Measurements from ENCODE around the gene SCO2.

SCO2 gene

GRCh38 chr22:50517495-50518260 is 7.7 kb downstream of the SCO2 start:
- DNase-seq = no peak

GRCh38 chr22:50516891-50517290 is 8.5 kb downstream of the SCO2 start:
- DNase-seq = no peak

DNA sequence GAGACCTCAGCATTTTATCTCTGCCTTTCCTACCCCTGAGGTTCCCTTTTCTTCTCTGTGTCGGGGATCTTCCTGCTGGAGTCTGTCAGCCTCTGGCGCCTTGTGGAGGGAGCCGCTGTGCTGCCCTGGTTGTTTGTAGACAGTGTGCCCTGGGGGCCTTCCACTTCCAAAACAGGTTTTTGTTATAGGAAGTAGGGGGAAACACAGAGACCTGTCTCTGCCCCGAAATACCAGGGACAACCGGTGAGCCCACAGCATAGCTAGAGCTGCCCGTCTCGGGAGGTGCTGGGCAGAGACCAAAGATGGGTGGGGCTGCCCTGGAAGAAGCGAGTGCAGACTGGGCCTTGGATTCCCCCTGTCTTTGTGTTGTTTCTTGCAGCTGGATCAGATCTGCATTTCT is 9.3 kb downstream of the SCO2 start:
- no peak for DNase-seq

DNA sequence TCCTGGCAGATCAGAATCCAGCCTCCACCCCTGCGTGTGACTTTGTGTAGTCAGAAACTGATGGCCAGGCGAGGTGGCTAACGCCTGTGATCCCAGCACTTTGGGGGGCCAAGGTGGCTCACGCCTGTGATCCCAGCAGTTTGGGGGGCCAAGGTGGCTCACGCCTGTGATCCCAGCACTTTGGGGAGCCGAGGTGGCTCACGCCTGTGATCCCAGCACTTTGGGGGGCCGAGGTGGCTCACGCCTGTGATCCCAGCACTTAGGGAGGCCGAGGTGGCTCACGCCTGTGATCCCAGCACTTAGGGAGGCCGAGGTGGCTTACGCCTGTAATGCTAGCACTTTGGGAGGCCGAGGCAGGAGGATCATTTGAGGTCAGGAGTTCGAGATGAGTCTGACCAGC is 12.2 kb downstream of the SCO2 start:
- no peak for DNase-seq

DNA sequence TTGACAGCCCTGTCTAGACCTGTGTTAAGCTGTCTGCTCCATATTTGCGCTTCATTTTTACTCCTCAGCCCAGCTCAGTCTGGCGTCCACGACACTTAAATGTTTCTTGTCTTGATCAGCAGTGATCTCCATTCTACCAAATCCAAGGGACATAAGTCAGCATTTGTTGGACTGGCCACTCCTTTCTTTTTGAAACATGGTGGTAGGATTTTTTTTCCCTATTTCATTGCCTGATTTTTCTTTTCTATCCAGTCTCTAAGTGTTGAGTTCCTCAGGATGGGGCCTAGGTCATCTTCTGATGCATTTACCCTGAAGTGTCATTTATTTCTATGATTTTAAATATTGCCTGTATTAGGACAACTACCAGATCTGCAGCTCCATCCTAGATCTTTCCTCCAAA is 16.5 kb downstream of the SCO2 start:
- DNase-seq = no peak

DNA sequence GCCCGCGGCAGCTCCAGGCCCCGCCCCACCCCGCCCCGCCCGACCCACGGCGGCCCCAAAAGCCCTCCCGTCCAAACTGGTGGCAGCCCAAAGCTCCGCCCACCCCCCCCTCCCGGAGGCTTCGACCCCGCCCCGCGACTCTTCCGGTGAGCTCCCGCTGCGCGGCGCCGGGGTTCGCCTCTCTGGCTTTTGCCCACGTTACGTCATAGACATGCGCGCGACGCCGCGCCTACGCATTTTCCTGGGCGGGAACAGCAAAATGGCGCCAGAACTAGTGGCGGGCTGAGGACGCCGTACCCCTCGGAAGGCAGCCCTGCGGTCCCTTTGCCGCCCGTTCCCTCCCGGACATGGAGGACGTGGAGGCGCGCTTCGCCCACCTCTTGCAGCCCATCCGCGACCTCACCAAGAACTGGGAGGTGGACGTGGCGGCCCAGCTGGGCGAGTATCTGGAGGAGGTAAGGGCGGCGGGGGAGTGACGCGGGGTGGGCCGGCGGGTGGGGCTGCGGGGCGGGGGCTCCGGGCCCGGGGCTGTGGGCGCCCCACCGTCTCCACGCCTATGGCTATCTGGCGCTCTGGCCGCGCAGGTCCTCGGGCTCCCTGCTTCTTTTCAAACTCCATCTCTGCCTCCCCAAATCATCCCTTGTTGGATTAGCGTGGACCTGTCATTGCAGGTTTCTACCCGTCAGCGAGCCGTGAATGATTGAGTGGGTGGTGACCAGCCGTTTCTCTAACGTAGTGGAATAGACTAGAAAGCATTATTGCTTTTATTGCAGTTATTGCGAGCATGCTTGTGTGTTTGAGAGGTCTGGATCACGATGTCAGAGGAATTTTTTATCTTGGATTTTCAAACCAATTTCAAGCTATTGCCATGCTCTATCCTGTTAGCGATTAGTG is 17.2 kb downstream of the SCO2 start, which contains the start of gene NCAPH2:
TSS of gene NCAPH2 (plus strand) at position 234 of the 894 bp plus-strand sequence. CDS start at position 348, 114 bp downstream.
- DNase-seq = peak; percentile 52

DNA sequence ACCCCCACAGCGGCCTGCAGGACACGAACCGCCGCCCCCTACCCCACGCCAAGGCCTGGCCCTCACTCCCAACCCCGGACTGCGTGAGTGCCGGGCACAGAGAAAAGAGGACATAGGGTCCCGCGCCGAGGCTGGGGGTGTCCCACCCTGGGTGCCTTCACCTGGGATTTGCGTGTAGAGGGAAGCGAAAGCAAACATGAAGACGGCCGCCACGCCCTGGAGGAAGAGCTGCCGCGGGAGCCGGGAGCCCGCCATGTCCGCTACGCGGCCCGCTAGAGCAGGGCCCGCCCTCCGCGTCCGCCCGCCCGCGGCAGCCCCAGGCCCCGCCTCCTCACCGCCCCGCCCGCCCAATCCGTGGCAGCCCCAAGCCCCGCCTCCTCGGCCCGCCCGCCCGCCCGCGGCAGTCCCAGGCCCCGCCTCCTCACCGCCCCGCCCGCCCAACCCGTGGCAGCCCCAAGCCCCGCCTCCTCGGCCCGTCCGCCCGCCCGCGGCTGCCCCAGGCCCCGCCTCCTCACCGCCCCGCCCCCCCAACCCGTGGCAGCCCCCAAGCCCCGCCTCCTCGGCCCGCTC is 17.9 kb downstream of the SCO2 start, which contains the start of gene LMF2:
TSS of gene LMF2 (minus strand) at position 282 of the 570 bp plus-strand sequence. CDS start at position 255, 27 bp downstream.
- DNase-seq = no peak

GRCh38 chr22:50506611-50507420 is 18.6 kb downstream of the SCO2 start:
- DNase-seq = peak; percentile 49

- DNase-seq = no peak
These were observed 19.4 kb downstream of the SCO2 start for GRCh38 chr22:50505776-50506610.

- DNase-seq = no peak
These were observed 20.1 kb downstream of the SCO2 start for GRCh38 chr22:50505276-50505775.

- DNase-seq = no peak
These were observed 20.8 kb downstream of the SCO2 start for GRCh38 chr22:50504369-50505211.

DNA sequence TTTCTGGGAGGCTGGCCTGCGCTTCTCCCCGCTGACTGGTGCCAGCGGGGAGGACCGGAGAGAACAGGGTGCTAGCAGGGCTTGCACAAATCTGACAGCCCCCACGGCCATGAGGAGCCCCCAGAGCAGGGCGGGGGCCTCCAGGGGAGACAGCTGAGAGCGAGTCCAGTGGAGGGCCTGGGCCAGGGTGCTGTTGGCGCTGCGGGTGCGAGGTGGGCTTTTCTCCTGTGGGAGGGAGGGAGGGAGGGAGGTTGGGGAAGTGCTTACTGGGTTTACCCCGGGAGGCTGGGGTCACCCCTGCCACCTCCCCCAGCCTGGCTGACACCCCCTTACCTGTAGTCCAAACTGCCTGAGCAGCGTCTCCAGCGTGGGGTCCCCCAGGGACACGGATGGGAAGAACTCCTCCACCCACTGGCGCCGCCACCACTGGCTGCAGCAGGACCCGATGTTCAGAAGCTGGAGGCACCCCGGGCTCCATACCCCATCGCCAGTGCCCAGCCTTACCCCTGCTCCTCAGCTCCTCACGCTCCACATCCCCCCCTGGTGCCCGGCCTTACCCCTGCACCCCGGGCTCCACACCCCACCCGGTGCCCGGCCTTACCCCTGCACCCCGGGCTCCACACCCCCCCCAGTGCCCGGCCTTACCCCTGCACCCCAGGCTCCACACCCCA is 21.8 kb downstream of the SCO2 start:
- no peak for DNase-seq

GRCh38 chr22:50502628-50503474 is 22.5 kb downstream of the SCO2 start:
- DNase-seq = no peak

DNA sequence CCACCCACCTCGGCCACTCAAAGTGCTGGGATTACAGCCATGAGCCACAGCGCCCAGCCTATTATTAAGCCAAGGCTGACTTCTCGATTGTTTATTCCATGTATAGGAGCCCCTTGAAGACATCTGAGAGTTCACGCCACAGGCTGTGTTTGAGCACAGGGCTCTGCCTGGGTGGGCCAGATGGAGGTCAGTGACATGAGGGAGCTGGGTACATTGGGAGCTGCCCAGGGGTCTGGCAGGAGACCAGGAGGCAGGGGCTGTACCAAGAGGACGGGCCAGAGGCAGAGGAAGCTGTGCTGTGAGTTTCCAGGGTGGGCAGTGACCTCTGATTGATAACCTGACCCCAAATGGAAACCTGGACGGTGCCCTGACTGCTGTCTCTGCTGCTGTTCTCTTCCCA is 23.3 kb downstream of the SCO2 start:
- no peak for DNase-seq

DNA sequence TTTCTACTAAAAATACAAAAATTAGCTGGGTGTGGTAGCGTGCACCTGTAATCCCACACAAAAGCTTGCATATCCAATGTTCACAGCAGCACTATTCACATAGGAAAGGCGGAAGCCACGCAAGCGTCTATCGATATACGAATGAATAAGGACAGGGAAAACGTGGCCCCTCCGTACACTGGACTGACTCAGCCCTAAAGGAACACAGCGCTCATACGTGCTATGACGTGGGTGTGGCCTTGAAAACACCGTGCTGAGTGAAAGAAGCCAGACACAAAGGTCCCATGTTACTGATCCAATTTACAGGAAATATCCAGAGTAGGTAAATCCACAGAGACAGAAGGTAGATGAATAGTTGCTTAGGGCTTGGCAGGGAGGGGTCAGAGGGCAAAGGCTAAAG is 24.9 kb downstream of the SCO2 start:
- DNase-seq = no peak

DNA sequence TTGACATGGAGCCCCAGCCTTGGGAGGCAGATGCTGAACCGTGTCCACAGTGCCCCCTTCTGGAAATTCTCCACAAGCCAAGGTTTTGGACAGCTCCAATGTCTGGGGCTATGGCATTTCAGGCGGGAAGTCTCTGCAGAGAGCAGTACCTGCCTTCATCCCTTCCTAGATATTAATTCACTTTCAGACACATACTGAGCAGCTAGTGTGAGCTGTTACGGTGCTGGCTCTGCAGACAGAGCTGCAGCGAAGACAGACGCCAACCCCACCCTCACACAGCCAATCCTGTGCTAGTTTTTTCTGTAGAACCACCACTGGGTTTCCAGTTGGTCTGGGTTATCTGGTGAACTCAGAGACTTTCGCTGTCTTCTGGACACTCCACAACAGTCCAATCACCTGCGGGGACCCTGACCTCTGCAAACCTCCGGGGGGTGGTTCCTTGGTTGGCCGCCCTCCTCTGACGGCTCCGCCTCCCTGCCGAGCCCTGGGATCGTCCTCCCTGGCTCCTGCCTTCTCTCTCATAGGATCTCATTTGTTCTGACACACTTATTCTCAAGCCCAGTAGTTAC is 27.0 kb downstream of the SCO2 start:
- no peak for DNase-seq

DNA sequence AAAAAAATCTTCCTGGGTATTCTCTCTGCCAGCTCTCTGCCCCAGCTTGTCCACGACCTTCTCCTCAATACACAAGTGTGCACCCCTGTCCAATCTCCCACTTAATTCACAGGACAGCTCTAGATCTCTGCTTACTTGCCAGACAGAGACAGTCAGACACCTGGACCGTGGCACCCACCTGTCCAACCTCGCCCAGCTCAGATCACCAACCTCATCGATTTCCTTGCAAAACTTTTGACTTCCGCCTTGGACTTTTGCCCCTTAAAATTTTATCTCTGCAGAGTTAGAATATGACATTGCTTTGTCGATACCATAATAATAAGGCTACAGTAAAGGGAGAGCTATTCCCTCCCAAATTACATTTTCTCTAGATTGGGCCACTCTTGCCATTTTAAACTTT is 28.3 kb downstream of the SCO2 start:
- DNase-seq = no peak

- DNase-seq = no peak
These were observed 34.7 kb downstream of the SCO2 start for GRCh38 chr22:50490531-50491308.

All from NCI-H1417 treated with DMSO at 0.1 percent for 48 hours (cell line).